AG09319 (cell line): ENCODE data around the gene PDZD7.

Experiments used
- DNase-seq: peaks from one replicate; pipeline ENCODE4 v3.0.0-alpha.2; 2010; ENCODE audit warnings: low read depth; ENCODE audit errors: extremely low read depth
- CTCF ChIP-seq: IDR thresholded peaks from 2 replicates; pipeline ENCODE4 v1.5.1; 2011; ENCODE audit warnings: low read depth, mild to moderate bottlenecking, inconsistent platforms, low read length, moderate library complexity

Gene PDZD7

GRCh38 chr10:101008823-101009423, 22.0 kb downstream of the PDZD7 start:
- no peak for TF ChIP-seq CTCF
- DNase-seq = no peak

GRCh38 chr10:101007915-101008822, 22.8 kb downstream of the PDZD7 start:
- DNase-seq = no peak
- TF ChIP-seq CTCF = no peak

- DNase-seq = no peak
- no peak for TF ChIP-seq CTCF
Observed at GRCh38 chr10:101007099-101007711, 23.7 kb downstream of the PDZD7 start.

GRCh38 chr10:101006593-101007098, 24.3 kb downstream of the PDZD7 start:
- TF ChIP-seq CTCF = no peak
- DNase-seq = no peak

- no peak for TF ChIP-seq CTCF
- DNase-seq = no peak
Observed at GRCh38 chr10:101005869-101006567, 24.9 kb downstream of the PDZD7 start.

- DNase-seq = no peak
- TF ChIP-seq CTCF = no peak
Observed at GRCh38 chr10:101005361-101005760, 25.6 kb downstream of the PDZD7 start.
